ENCODE measurements around the gene TBC1D2.
"Not testable (repeated sequence)": the region's sequence is repeated elsewhere in the genome, so short reads cannot be mapped to it uniquely, and the experiment has no call there.

The TBC1D2 gene

DNA sequence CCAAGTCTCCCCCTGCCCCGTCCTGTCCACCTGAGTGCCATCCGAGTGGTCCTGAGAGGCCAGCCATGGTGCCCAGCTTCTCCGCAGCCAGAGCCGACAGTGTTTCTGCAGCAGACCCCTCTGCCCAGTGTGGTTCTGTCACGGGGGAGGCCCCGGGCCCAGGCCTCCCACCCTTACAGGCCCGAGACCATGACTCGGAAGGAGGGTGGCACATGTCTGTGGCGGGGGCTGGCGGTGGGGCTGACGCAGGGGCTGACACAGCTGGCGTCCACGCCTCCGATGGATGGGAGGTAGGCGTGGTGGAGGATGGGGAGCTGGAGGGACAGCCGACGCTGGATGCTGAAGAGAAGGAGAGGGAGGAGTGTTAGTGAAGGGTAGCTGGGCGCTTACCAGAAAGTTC, 35.0 kb upstream of the TBC1D2 start:
- Histone ChIP-seq H3K4me1 (ENCODE audit: control insufficient read depth, insufficient read depth, low read length, poor library complexity, severe bottlenecking) (no peaks in the 10 kb centered on the region), H3K27ac (ENCODE audit: insufficient read depth, low read length, poor library complexity, severe bottlenecking) (no peak overlapping the region), H3K4me3 (ENCODE audit: insufficient read depth, low read depth, low read length, poor library complexity, severe bottlenecking) (no peak overlapping the region), H3K9me3 (ENCODE audit: control insufficient read depth, low read length) (no peaks in the 10 kb centered on the region), H3K36me3 (ENCODE audit: control insufficient read depth, insufficient read depth, low read length) (no peaks in the 10 kb centered on the region), H3K27me3 (replicated peaks; ENCODE audit: control insufficient read depth, insufficient read depth, low read length, poor library complexity, severe bottlenecking) (peaks cover 2% of the 10 kb centered on the region)
- no peak for DNase-seq

DNA sequence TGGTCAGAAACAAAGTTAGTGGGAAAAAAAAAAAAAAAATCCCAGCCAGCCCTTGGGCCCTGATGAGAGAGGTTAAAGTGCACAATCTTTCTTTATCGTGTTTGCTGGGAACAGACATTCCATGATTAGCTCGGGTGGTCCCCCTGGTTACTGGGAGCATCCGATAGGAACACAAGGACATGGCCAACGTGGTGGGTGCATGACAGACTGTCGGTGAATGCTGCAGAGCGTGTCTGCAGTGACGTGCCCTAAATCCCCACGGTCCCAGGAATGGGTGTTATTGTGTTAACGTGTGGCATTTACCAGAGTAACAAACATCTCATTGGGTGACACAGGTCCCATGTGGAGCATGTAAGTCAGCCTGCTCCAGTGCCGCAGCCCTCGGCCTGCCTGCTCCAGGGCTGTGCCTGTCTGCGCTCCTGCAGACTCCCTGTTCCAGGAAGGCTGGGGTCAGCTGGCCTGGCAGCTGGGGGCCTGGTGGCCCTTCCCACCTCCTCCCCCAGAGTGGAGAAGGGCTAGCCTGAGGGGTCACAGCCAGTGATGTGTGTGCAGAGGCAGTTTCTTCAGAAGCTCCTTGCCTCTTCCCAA, 34.3 kb upstream of the TBC1D2 start:
- no peaks in the 10 kb centered on the region for H3K36me3 ChIP-seq (ENCODE audit: control insufficient read depth, insufficient read depth, low read length)
- H3K4me3 ChIP-seq (ENCODE audit: insufficient read depth, low read depth, low read length, poor library complexity, severe bottlenecking): no peak overlapping the region
- H3K4me1 ChIP-seq (ENCODE audit: control insufficient read depth, insufficient read depth, low read length, poor library complexity, severe bottlenecking): no peaks in the 10 kb centered on the region
- peaks cover 2% of the 10 kb centered on the region for H3K27me3 ChIP-seq (replicated peaks; ENCODE audit: control insufficient read depth, insufficient read depth, low read length, poor library complexity, severe bottlenecking)
- no peaks in the 10 kb centered on the region for H3K9me3 ChIP-seq (ENCODE audit: control insufficient read depth, low read length)
- DNase-seq: no peak
- H3K27ac ChIP-seq (ENCODE audit: insufficient read depth, low read length, poor library complexity, severe bottlenecking): no peak overlapping the region

- DNase-seq: no peak
- Histone ChIP-seq H3K36me3 (ENCODE audit: control insufficient read depth, insufficient read depth, low read length) (no peaks in the 10 kb centered on the region), H3K9me3 (ENCODE audit: control insufficient read depth, low read length) (no peaks in the 10 kb centered on the region), H3K4me3 (ENCODE audit: insufficient read depth, low read depth, low read length, poor library complexity, severe bottlenecking) (no peak overlapping the region), H3K4me1 (ENCODE audit: control insufficient read depth, insufficient read depth, low read length, poor library complexity, severe bottlenecking) (no peaks in the 10 kb centered on the region), H3K27me3 (replicated peaks; ENCODE audit: control insufficient read depth, insufficient read depth, low read length, poor library complexity, severe bottlenecking) (peaks cover 2% of the 10 kb centered on the region), H3K27ac (ENCODE audit: insufficient read depth, low read length, poor library complexity, severe bottlenecking) (no peak overlapping the region)
These were observed 33.4 kb upstream of the TBC1D2 start for GRCh38 chr9:98288881-98289280.

GRCh38 chr9:98287384-98287783, 31.9 kb upstream of the TBC1D2 start:
- Histone ChIP-seq H3K4me3 (ENCODE audit: insufficient read depth, low read depth, low read length, poor library complexity, severe bottlenecking) (no peak overlapping the region), H3K36me3 (ENCODE audit: control insufficient read depth, insufficient read depth, low read length) (no peaks in the 10 kb centered on the region), H3K27me3 (replicated peaks; ENCODE audit: control insufficient read depth, insufficient read depth, low read length, poor library complexity, severe bottlenecking) (peaks cover 2% of the 10 kb centered on the region), H3K27ac (ENCODE audit: insufficient read depth, low read length, poor library complexity, severe bottlenecking) (no peak overlapping the region), H3K4me1 (ENCODE audit: control insufficient read depth, insufficient read depth, low read length, poor library complexity, severe bottlenecking) (no peaks in the 10 kb centered on the region), H3K9me3 (ENCODE audit: control insufficient read depth, low read length) (no peaks in the 10 kb centered on the region)
- DNase-seq: no peak

DNA sequence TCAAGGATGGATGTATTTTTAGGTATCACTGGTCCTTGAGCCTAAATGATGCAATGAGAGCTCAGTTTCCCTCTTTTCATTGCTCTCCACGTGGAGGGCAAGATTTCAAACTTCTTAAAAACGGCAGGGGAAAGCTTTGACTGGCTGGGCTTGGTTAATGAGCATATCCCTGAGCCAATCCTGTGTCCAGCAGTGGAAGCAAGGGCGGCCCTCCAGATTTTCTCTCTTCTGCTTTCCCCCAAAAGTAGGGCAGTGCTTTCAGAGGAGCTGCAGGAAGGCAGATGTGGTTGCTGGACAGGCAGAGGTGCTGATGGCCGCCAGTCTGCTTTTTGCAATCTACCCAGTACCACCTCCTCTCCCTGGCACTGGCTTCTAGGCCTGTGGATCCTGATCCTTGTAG, 30.0 kb upstream of the TBC1D2 start:
- H3K27me3 ChIP-seq (replicated peaks; ENCODE audit: control insufficient read depth, insufficient read depth, low read length, poor library complexity, severe bottlenecking): peaks cover 2% of the 10 kb centered on the region
- H3K27ac ChIP-seq (ENCODE audit: insufficient read depth, low read length, poor library complexity, severe bottlenecking): no peak overlapping the region
- H3K4me1 ChIP-seq (ENCODE audit: control insufficient read depth, insufficient read depth, low read length, poor library complexity, severe bottlenecking): no peaks in the 10 kb centered on the region
- H3K9me3 ChIP-seq (ENCODE audit: control insufficient read depth, low read length): no peaks in the 10 kb centered on the region
- no peak overlapping the region for H3K4me3 ChIP-seq (ENCODE audit: insufficient read depth, low read depth, low read length, poor library complexity, severe bottlenecking)
- no peaks in the 10 kb centered on the region for H3K36me3 ChIP-seq (ENCODE audit: control insufficient read depth, insufficient read depth, low read length)
- DNase-seq: no peak

GRCh38 chr9:98284754-98285153, 29.3 kb upstream of the TBC1D2 start:
- no peaks in the 10 kb centered on the region for H3K9me3 ChIP-seq (ENCODE audit: control insufficient read depth, low read length)
- no peak for DNase-seq
- no peaks in the 10 kb centered on the region for H3K4me1 ChIP-seq (ENCODE audit: control insufficient read depth, insufficient read depth, low read length, poor library complexity, severe bottlenecking)
- no peaks in the 10 kb centered on the region for H3K36me3 ChIP-seq (ENCODE audit: control insufficient read depth, insufficient read depth, low read length)
- H3K4me3 ChIP-seq (ENCODE audit: insufficient read depth, low read depth, low read length, poor library complexity, severe bottlenecking): no peak overlapping the region
- H3K27me3 ChIP-seq (replicated peaks; ENCODE audit: control insufficient read depth, insufficient read depth, low read length, poor library complexity, severe bottlenecking): peaks cover 2% of the 10 kb centered on the region
- no peak overlapping the region for H3K27ac ChIP-seq (ENCODE audit: insufficient read depth, low read length, poor library complexity, severe bottlenecking)

DNA sequence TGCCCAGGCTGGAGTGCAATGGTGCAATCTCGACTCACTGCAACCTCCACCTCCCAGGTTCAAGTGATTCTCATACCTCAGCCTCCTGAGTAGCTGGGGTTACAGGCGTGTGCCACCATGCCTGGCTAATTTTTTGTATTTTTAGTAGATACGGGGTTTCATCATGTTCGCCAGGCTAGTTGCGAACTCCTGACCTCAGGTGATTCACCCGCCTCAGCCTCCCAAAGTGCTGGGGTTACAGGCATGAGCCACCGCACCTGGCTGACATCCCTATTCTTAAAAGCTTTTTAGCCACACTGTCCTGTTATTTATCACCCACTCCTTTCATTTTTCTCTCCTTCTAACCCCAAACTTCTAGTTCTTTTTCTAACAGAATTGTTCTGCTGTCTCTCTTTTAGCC, 27.7 kb upstream of the TBC1D2 start:
- not testable (repeated sequence) for H3K36me3 ChIP-seq (ENCODE audit: control insufficient read depth, insufficient read depth, low read length); H3K27me3 ChIP-seq (replicated peaks; ENCODE audit: control insufficient read depth, insufficient read depth, low read length, poor library complexity, severe bottlenecking)

DNA sequence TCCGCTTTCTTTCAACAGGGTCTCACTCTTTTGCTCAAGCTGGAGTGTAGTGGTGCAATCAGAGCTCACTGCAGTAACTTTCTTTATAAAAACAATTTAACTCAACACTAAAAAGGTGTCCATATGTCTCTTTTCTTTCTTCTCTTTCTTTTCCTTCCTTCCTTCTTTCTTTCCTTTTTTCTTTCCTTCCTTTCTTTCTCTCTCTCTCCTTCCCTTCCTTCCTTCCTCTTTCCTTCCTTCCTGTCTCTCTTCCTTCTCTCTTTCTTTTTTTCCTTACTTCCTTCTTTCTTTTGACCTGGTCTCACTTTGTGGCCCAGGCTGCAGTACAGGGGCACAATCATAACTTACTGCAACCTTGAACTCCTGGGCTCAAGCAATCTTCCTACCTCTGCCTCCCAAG, 25.8 kb upstream of the TBC1D2 start:
- Histone ChIP-seq H3K4me1 (ENCODE audit: control insufficient read depth, insufficient read depth, low read length, poor library complexity, severe bottlenecking) (no peaks in the 10 kb centered on the region), H3K9me3 (ENCODE audit: control insufficient read depth, low read length) (no peaks in the 10 kb centered on the region), H3K27ac (ENCODE audit: insufficient read depth, low read length, poor library complexity, severe bottlenecking) (no peak overlapping the region), H3K27me3 (replicated peaks; ENCODE audit: control insufficient read depth, insufficient read depth, low read length, poor library complexity, severe bottlenecking) (no peaks in the 10 kb centered on the region), H3K36me3 (ENCODE audit: control insufficient read depth, insufficient read depth, low read length) (no peaks in the 10 kb centered on the region), H3K4me3 (ENCODE audit: insufficient read depth, low read depth, low read length, poor library complexity, severe bottlenecking) (no peak overlapping the region)
- no peak for DNase-seq

More for the DNA sequence above, 27.7 kb upstream of the TBC1D2 start:
- not testable (repeated sequence) for H3K27ac ChIP-seq (ENCODE audit: insufficient read depth, low read length, poor library complexity, severe bottlenecking); DNase-seq; H3K4me3 ChIP-seq (ENCODE audit: insufficient read depth, low read depth, low read length, poor library complexity, severe bottlenecking); H3K4me1 ChIP-seq (ENCODE audit: control insufficient read depth, insufficient read depth, low read length, poor library complexity, severe bottlenecking); H3K9me3 ChIP-seq (ENCODE audit: control insufficient read depth, low read length)

- H3K9me3 ChIP-seq (ENCODE audit: control insufficient read depth, low read length): no peaks in the 10 kb centered on the region
- H3K27ac ChIP-seq (ENCODE audit: insufficient read depth, low read length, poor library complexity, severe bottlenecking): no peak overlapping the region
- no peaks in the 10 kb centered on the region for H3K4me1 ChIP-seq (ENCODE audit: control insufficient read depth, insufficient read depth, low read length, poor library complexity, severe bottlenecking)
- no peak for DNase-seq
- no peaks in the 10 kb centered on the region for H3K36me3 ChIP-seq (ENCODE audit: control insufficient read depth, insufficient read depth, low read length)
- H3K27me3 ChIP-seq (replicated peaks; ENCODE audit: control insufficient read depth, insufficient read depth, low read length, poor library complexity, severe bottlenecking): no peaks in the 10 kb centered on the region
- H3K4me3 ChIP-seq (ENCODE audit: insufficient read depth, low read depth, low read length, poor library complexity, severe bottlenecking): no peak overlapping the region
These were observed 25.1 kb upstream of the TBC1D2 start for GRCh38 chr9:98280574-98280973.

- Histone ChIP-seq H3K36me3 (ENCODE audit: control insufficient read depth, insufficient read depth, low read length) (no peaks in the 10 kb centered on the region), H3K4me1 (ENCODE audit: control insufficient read depth, insufficient read depth, low read length, poor library complexity, severe bottlenecking) (no peaks in the 10 kb centered on the region), H3K27ac (ENCODE audit: insufficient read depth, low read length, poor library complexity, severe bottlenecking) (no peak overlapping the region), H3K4me3 (ENCODE audit: insufficient read depth, low read depth, low read length, poor library complexity, severe bottlenecking) (no peak overlapping the region), H3K27me3 (replicated peaks; ENCODE audit: control insufficient read depth, insufficient read depth, low read length, poor library complexity, severe bottlenecking) (no peaks in the 10 kb centered on the region), H3K9me3 (ENCODE audit: control insufficient read depth, low read length) (no peaks in the 10 kb centered on the region)
- DNase-seq: no peak
These were observed 24.7 kb upstream of the TBC1D2 start for GRCh38 chr9:98280162-98280561.
